GM10248 (cell line): ENCODE data around the gene RCAN2.

Source experiments
- CTCF ChIA-PET: fragments of 300-600 bp; sonication (Branson Sonifier 250); formaldehyde crosslinking; extraction: SDS; loops from one replicate; lab custom pipeline; 2021; ENCODE audit warnings: antibody characterized with exemption; lab: Yijun Ruan, JAX
- POLR2A ChIA-PET: fragments of 350-650 bp; sonication (Branson Sonifier 250); formaldehyde crosslinking; extraction: SDS; loops from one replicate; lab custom pipeline; 2020; ENCODE audit warnings: antibody characterized with exemption; lab: Yijun Ruan, JAX
- DNase-seq: peaks from one replicate; pipeline ENCODE4 v3.0.0; 2012; ENCODE audit errors: extremely low spot score
- CTCF ChIP-seq: IDR thresholded peaks from 2 replicates; pipeline ENCODE4 v1.5.1; 2012; ENCODE audit warnings: mild to moderate bottlenecking, low read depth; ENCODE audit errors: extremely low read depth, missing control alignments, control extremely low read depth

Gene RCAN2

GRCh38 chr6:46312654-46313053 is 178.6 kb downstream of the RCAN2 start:
- CTCF ChIA-PET, result interaction anchor here (1.4 kb wide), 1 partner anchor 13 kb away, joined by 4 read pairs; no protein-coding TSS in a partner anchor
- DNase-seq, result no peak
- POLR2A ChIA-PET, result no interaction called here
- TF ChIP-seq CTCF, result no peak

- CTCF ChIA-PET, result interaction anchor here (1.3 kb wide), 1 partner anchor 9 kb away, joined by 3 read pairs; no protein-coding TSS in a partner anchor
- no peak for DNase-seq
Measured at GRCh38 chr6:46310196-46310595, 181.1 kb downstream of the RCAN2 start.

GRCh38 chr6:46306431-46306830 is 184.8 kb downstream of the RCAN2 start:
- CTCF ChIA-PET, result interaction anchor here (1.5 to 1.6 kb wide), 3 partner anchors 33 to 86 kb away, joined by 3 read pairs; no protein-coding TSS in a partner anchor
- DNase-seq, result no peak
- no peak for TF ChIP-seq CTCF
- POLR2A ChIA-PET, result no interaction called here

More at GRCh38 chr6:46310196-46310595, 181.1 kb downstream of the RCAN2 start:
- no peak for TF ChIP-seq CTCF
- POLR2A ChIA-PET, result no interaction called here

GRCh38 chr6:46305833-46306232 is 185.4 kb downstream of the RCAN2 start:
- CTCF ChIA-PET, result interaction anchor here (0.6 to 1.6 kb wide), 6 partner anchors 9 to 85 kb away, joined by 3 to 4 read pairs (median 3); no protein-coding TSS in a partner anchor

DNA sequence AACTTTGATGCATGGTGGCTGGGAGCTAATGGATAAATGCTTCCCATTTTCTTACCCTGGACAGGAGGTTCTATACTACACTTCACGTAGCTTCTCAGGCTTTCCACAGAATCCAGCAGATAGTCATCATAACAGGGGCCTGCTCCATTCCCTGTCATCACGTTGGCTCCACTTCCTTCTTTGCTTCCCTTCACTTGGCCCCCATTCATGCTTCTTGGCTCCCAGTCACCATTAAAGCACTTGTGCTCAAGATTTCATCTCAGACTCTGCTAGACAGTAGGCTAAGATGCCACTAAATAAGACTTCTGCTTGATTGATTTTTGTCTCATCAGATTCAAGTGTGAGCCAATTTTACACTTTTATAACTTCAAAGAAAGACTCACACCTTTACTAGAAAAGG is 186.0 kb downstream of the RCAN2 start:
- ChIA-PET POLR2A (no interaction called here), CTCF (interaction anchor here (0.6 to 1.6 kb wide), 4 partner anchors 8 to 50 kb away, joined by 3 to 4 read pairs (median 3); no protein-coding TSS in a partner anchor)
- TF ChIP-seq CTCF, result no peak

More at GRCh38 chr6:46305833-46306232, 185.4 kb downstream of the RCAN2 start:
- TF ChIP-seq CTCF, result no peak
- POLR2A ChIA-PET, result no interaction called here
- DNase-seq, result no peak

DNA sequence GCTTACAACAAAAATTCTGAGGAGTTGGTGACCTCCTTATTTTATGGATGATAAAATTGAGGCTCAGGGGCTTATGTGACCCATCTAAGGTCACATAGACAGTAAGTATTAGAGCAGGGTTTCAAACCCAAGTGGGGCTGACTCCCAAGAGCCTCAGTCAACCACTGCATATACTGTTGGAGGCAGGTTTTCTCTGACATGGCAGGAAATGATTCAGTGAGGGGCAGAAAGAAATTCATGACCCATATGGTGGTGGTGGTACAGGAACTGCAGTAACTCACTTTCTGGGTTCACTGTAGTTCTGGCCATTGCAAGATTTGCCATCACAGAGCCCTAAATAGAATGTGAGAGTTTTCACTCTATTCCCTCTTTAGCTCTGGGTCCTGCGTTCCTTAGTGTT is 188.4 kb downstream of the RCAN2 start:
- TF ChIP-seq CTCF, result no peak
- POLR2A ChIA-PET, result no interaction called here
- CTCF ChIA-PET, result no interaction called here
- DNase-seq, result no peak

More for the DNA sequence above, 186.0 kb downstream of the RCAN2 start:
- DNase-seq, result no peak
